ENCODE measurements around the gene VAC14.

Gene VAC14

GRCh38 chr16:70804734-70805169 is 3.8 kb upstream of the VAC14 start:
- TF ChIP-seq CTCF (IDR thresholded peaks at IDR 0.05; ENCODE audit: insufficient read depth, low read depth, low read length, missing control alignments): no peak
- DNase-seq (ENCODE audit: low read depth): no peak

GRCh38 chr16:70804153-70804733 is 3.3 kb upstream of the VAC14 start:
- TF ChIP-seq CTCF (IDR thresholded peaks at IDR 0.05; ENCODE audit: insufficient read depth, low read depth, low read length, missing control alignments): no peak
- DNase-seq (ENCODE audit: low read depth): peak; percentile 94
- H3K4me3 ChIP-seq (ENCODE audit: low read length): no peak overlapping the region

More at GRCh38 chr16:70804734-70805169, 3.8 kb upstream of the VAC14 start:
- no peak overlapping the region for H3K4me3 ChIP-seq (ENCODE audit: low read length)

GRCh38 chr16:70803319-70803718 is 2.4 kb upstream of the VAC14 start:
- no peak for TF ChIP-seq CTCF (IDR thresholded peaks at IDR 0.05; ENCODE audit: insufficient read depth, low read depth, low read length, missing control alignments)
- DNase-seq (ENCODE audit: low read depth): no peak
- no peak overlapping the region for H3K4me3 ChIP-seq (ENCODE audit: low read length)

GRCh38 chr16:70801611-70802010 is 653 bp upstream of the VAC14 start:
- TF ChIP-seq CTCF (IDR thresholded peaks at IDR 0.05; ENCODE audit: insufficient read depth, low read depth, low read length, missing control alignments): no peak
- H3K4me3 ChIP-seq (ENCODE audit: low read length): peak overlapping the region; percentile 90
- no peak for DNase-seq (ENCODE audit: low read depth)

GRCh38 chr16:70800311-70800710 is 647 bp downstream of the VAC14 start:
- no peak for TF ChIP-seq CTCF (IDR thresholded peaks at IDR 0.05; ENCODE audit: insufficient read depth, low read depth, low read length, missing control alignments)
- H3K4me3 ChIP-seq (ENCODE audit: low read length): peak overlapping the region; percentile 90
- no peak for DNase-seq (ENCODE audit: low read depth)

- DNase-seq (ENCODE audit: low read depth): no peak
- no peak for TF ChIP-seq CTCF (IDR thresholded peaks at IDR 0.05; ENCODE audit: insufficient read depth, low read depth, low read length, missing control alignments)
- H3K4me3 ChIP-seq (ENCODE audit: low read length): no peak overlapping the region
These were observed 4.7 kb downstream of the VAC14 start for GRCh38 chr16:70796301-70796700.

GRCh38 chr16:70795296-70795912 is 5.6 kb downstream of the VAC14 start:
- no peak overlapping the region for H3K4me3 ChIP-seq (ENCODE audit: low read length)
- TF ChIP-seq CTCF (IDR thresholded peaks at IDR 0.05; ENCODE audit: insufficient read depth, low read depth, low read length, missing control alignments): no peak
- no peak for DNase-seq (ENCODE audit: low read depth)

All from epithelial cell of esophagus (primary cell).